ENCODE results near the gene STH.

- TF ChIP-seq POLR2A (IDR thresholded peaks at IDR 0.05) (no peak), CTCF (IDR thresholded peaks at IDR 0.05 in 8 of 11, conservative IDR thresholded peaks at IDR 0.05 in 3 of 11) (no peak), POLR2AphosphoS5 (IDR thresholded peaks at IDR 0.05) (no peak)
These were observed 35.8 kb upstream of the STH start for GRCh38 chr17:45963283-45963682.
